Neural cell (in vitro differentiated cells): Measurements from ENCODE around the gene IGF1R. TPM values are rescaled to one million over a fixed set of nuclear protein-coding genes. Genes with fewer than 3 reads are reported as not detected.

Experiments
- H2AFZ ChIP-seq: fragments of 200-600, 300-800 bp; sonication (generic), shearing (Covaris generic); 2 replicates; pipeline ENCODE4 v1.6.0; 2014; ENCODE audit warnings: low read depth, mild to moderate bottlenecking, antibody characterized with exemption, low read length, moderate library complexity
- H3F3A ChIP-seq: fragments of 200-600 bp; shearing (Covaris generic); 2 replicates; pipeline ENCODE4 v1.6.1; 2016; ENCODE audit warnings: mild to moderate bottlenecking, moderate library complexity, mixed read lengths, antibody characterized with exemption, low read length; ENCODE audit not compliant: insufficient read depth, poor library complexity, severe bottlenecking
- H3K27ac ChIP-seq: fragments of 200-600, 300-800 bp; sonication (generic), shearing (Covaris generic); 2 replicates; pipeline ENCODE4 v1.5.1; 2014; ENCODE audit warnings: mild to moderate bottlenecking, low read length, moderate library complexity
- H3K27me3 ChIP-seq: fragments of 300-800, 200-600 bp; sonication (generic), shearing (Covaris generic); 2 replicates; pipeline ENCODE4 v1.6.0; 2014; ENCODE audit warnings: mild to moderate bottlenecking, low read depth, low read length, moderate library complexity; ENCODE audit not compliant: insufficient read depth
- H3K36me3 ChIP-seq: fragments of 300-800, 200-600 bp; sonication (generic), shearing (Covaris generic); 2 replicates; pipeline ENCODE4 v1.5.1; 2014; ENCODE audit warnings: mild to moderate bottlenecking, antibody characterized with exemption, low read length, moderate library complexity; ENCODE audit not compliant: insufficient read depth
- H3K4me2 ChIP-seq: fragments of 300-800, 200-600 bp; sonication (generic), shearing (Covaris generic); 2 replicates; pipeline ENCODE4 v1.6.0; 2014; ENCODE audit warnings: mild to moderate bottlenecking, low read length
- H3K4me3 ChIP-seq: fragments of 300-800, 200-600 bp; sonication (generic), shearing (Covaris generic); 2 replicates; pipeline ENCODE4 v1.5.1; 2014; ENCODE audit warnings: mild to moderate bottlenecking, low read length, moderate library complexity
- H3K79me2 ChIP-seq: fragments of 200-600 bp; shearing (Covaris generic); replicated peaks from 2 replicates; pipeline ENCODE4 v1.6.0; 2014; ENCODE audit warnings: mild to moderate bottlenecking, low read length, moderate library complexity; ENCODE audit not compliant: insufficient read depth
- H3K9ac ChIP-seq: fragments of 300-800, 200-600 bp; sonication (generic), shearing (Covaris generic); 2 replicates; pipeline ENCODE4 v1.6.1; 2016; ENCODE audit warnings: mild to moderate bottlenecking, low read length, mixed read lengths
- H3K9me2 ChIP-seq: fragments of 200-600 bp; shearing (Covaris generic); 2 replicates; pipeline ENCODE4 v1.6.1; 2016; ENCODE audit warnings: mild to moderate bottlenecking, low read length, mixed read lengths; ENCODE audit not compliant: insufficient read depth
- H3K9me3 ChIP-seq: fragments of 200-600, 300-800 bp; sonication (generic), shearing (Covaris generic); 2 replicates; pipeline ENCODE4 v1.6.1; 2016; ENCODE audit warnings: mild to moderate bottlenecking, mixed run types, low read length, moderate library complexity, mixed read lengths
- H4K20me1 ChIP-seq: fragments of 200-600 bp; shearing (Covaris generic); 2 replicates; pipeline ENCODE4 v1.6.1; 2016; ENCODE audit warnings: mild to moderate bottlenecking, mixed run types; ENCODE audit not compliant: insufficient read depth
- EP300 ChIP-seq: fragments of 450-650 bp; conservative IDR thresholded peaks from 2 replicates; pipeline ENCODE4 v1.6.1; 2014; ENCODE audit warnings: antibody characterized with exemption, mild to moderate bottlenecking, moderate library complexity; ENCODE audit not compliant: poor library complexity, severe bottlenecking
- EZH2 ChIP-seq: fragments of 200-600, 300-800 bp; shearing (Covaris generic), sonication (generic); IDR thresholded peaks from 2 replicates; pipeline ENCODE4 v1.6.1; 2014; ENCODE audit warnings: antibody characterized with exemption, low read length, borderline replicate concordance, mild to moderate bottlenecking; ENCODE audit not compliant: insufficient read depth, poor library complexity, severe bottlenecking
- MXI1 ChIP-seq: fragments of 450-650 bp; conservative IDR thresholded peaks from 2 replicates; pipeline ENCODE4 v1.6.1; 2014; ENCODE audit warnings: antibody characterized with exemption, mild to moderate bottlenecking; ENCODE audit not compliant: poor library complexity, severe bottlenecking
- POLR2AphosphoS5 ChIP-seq: IDR thresholded peaks from 2 replicates; pipeline ENCODE4 v1.6.1; 2012
- RAD21 ChIP-seq: fragments of 450-650 bp; conservative IDR thresholded peaks from 2 replicates; pipeline ENCODE4 v1.6.1; 2014; ENCODE audit warnings: antibody characterized with exemption, mild to moderate bottlenecking, moderate library complexity
- SMC3 ChIP-seq: fragments of 450-650 bp; conservative IDR thresholded peaks from 2 replicates; pipeline ENCODE4 v1.6.1; 2014; ENCODE audit warnings: antibody characterized with exemption, mild to moderate bottlenecking, moderate library complexity; ENCODE audit not compliant: poor library complexity
- TAF1 ChIP-seq: IDR thresholded peaks from 2 replicates; pipeline ENCODE4 v1.6.1; 2012; ENCODE audit warnings: low read depth
- polyA plus RNA-seq: library from polyadenylated mRNA; depleted of rRNA; stranded (reverse); fragments of >200 nt; gene quantifications from 2 replicates; pipeline ENCODE4 v1.2.3, GENCODE V29; 2014
- TF ChIP-seq, protein P1 (sequence below): IDR thresholded peaks from 2 replicates; pipeline ENCODE4 v1.6.1; 2012; ENCODE audit warnings: borderline replicate concordance
- TF ChIP-seq, protein P2 (sequence below): fragments of 450-650 bp; IDR thresholded peaks from 2 replicates; pipeline ENCODE4 v1.5.1; 2014; ENCODE audit warnings: antibody characterized with exemption, mild to moderate bottlenecking, moderate library complexity; ENCODE audit not compliant: poor library complexity, severe bottlenecking

Gene IGF1R
- polyA plus RNA-seq, 1 donor from 2014 or later: 10.9 TPM

- TF ChIP-seq, protein P1, sequence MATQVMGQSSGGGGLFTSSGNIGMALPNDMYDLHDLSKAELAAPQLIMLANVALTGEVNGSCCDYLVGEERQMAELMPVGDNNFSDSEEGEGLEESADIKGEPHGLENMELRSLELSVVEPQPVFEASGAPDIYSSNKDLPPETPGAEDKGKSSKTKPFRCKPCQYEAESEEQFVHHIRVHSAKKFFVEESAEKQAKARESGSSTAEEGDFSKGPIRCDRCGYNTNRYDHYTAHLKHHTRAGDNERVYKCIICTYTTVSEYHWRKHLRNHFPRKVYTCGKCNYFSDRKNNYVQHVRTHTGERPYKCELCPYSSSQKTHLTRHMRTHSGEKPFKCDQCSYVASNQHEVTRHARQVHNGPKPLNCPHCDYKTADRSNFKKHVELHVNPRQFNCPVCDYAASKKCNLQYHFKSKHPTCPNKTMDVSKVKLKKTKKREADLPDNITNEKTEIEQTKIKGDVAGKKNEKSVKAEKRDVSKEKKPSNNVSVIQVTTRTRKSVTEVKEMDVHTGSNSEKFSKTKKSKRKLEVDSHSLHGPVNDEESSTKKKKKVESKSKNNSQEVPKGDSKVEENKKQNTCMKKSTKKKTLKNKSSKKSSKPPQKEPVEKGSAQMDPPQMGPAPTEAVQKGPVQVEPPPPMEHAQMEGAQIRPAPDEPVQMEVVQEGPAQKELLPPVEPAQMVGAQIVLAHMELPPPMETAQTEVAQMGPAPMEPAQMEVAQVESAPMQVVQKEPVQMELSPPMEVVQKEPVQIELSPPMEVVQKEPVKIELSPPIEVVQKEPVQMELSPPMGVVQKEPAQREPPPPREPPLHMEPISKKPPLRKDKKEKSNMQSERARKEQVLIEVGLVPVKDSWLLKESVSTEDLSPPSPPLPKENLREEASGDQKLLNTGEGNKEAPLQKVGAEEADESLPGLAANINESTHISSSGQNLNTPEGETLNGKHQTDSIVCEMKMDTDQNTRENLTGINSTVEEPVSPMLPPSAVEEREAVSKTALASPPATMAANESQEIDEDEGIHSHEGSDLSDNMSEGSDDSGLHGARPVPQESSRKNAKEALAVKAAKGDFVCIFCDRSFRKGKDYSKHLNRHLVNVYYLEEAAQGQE: no peak
- no peak for TF ChIP-seq POLR2AphosphoS5
- TF ChIP-seq MXI1: no peak
- TF ChIP-seq, protein P2, sequence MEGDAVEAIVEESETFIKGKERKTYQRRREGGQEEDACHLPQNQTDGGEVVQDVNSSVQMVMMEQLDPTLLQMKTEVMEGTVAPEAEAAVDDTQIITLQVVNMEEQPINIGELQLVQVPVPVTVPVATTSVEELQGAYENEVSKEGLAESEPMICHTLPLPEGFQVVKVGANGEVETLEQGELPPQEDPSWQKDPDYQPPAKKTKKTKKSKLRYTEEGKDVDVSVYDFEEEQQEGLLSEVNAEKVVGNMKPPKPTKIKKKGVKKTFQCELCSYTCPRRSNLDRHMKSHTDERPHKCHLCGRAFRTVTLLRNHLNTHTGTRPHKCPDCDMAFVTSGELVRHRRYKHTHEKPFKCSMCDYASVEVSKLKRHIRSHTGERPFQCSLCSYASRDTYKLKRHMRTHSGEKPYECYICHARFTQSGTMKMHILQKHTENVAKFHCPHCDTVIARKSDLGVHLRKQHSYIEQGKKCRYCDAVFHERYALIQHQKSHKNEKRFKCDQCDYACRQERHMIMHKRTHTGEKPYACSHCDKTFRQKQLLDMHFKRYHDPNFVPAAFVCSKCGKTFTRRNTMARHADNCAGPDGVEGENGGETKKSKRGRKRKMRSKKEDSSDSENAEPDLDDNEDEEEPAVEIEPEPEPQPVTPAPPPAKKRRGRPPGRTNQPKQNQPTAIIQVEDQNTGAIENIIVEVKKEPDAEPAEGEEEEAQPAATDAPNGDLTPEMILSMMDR: no peak
- no peak for TF ChIP-seq TAF1
- no peak for TF ChIP-seq RAD21
- TF ChIP-seq EP300: no peak
- TF ChIP-seq EZH2: no peak
- TF ChIP-seq SMC3: no peak
- no peaks in the 10 kb centered on the region for H3F3A ChIP-seq
- H3K36me3 ChIP-seq: peaks cover 10% of the 10 kb centered on the region
- no peak overlapping the region for H3K27ac ChIP-seq
- no peaks in the 10 kb centered on the region for H3K9me2 ChIP-seq
- no peak overlapping the region for H2AFZ ChIP-seq
- H3K9ac ChIP-seq: no peak overlapping the region
- no peak overlapping the region for H3K4me2 ChIP-seq
- H3K79me2 ChIP-seq: peaks cover 70% of the 10 kb centered on the region
- no peaks in the 10 kb centered on the region for H3K27me3 ChIP-seq
- H3K4me3 ChIP-seq: no peak overlapping the region
- H4K20me1 ChIP-seq: no peaks in the 10 kb centered on the region
- no peaks in the 10 kb centered on the region for H3K9me3 ChIP-seq
These were observed 56.7 kb downstream of the IGF1R start for GRCh38 chr15:98705070-98705469.

- Histone ChIP-seq H3K4me3 (no peak overlapping the region), H3K9me3 (peaks cover 5% of the 10 kb centered on the region), H4K20me1 (no peaks in the 10 kb centered on the region), H3K4me2 (no peak overlapping the region), H3K9ac (no peak overlapping the region), H3F3A (no peaks in the 10 kb centered on the region), H3K27ac (no peak overlapping the region), H2AFZ (no peak overlapping the region), H3K27me3 (no peaks in the 10 kb centered on the region), H3K79me2 (peaks cover 77% of the 10 kb centered on the region), H3K9me2 (no peaks in the 10 kb centered on the region), H3K36me3 (peaks cover 16% of the 10 kb centered on the region)
- TF ChIP-seq, protein P2: no peak
- TF ChIP-seq EZH2 (no peak), TAF1 (no peak), EP300 (no peak)
These were observed 58.0 kb downstream of the IGF1R start for GRCh38 chr15:98706387-98706786.
